Epithelial cell of proximal tubule (primary cell): ENCODE results near the gene EXPH5. TPM values are rescaled to one million over a fixed set of nuclear protein-coding genes. Genes with fewer than 3 reads are reported as not detected.
"Not testable (repeated sequence)": the region's sequence is repeated elsewhere in the genome, so short reads cannot be mapped to it uniquely, and the experiment has no call there.

Experiments used
- DNase-seq: peaks from one replicate; pipeline ENCODE4 v3.0.0-alpha.2; 2011; ENCODE audit warnings: low read depth
- H3K4me3 ChIP-seq: 2 replicates; pipeline ENCODE4 v1.5.1; 2011; ENCODE audit warnings: low read depth, mild to moderate bottlenecking, low read length
- CTCF ChIP-seq: conservative IDR thresholded peaks from 2 replicates; pipeline ENCODE4 v1.5.1; 2012; ENCODE audit warnings: low read depth, mild to moderate bottlenecking, low read length
- total RNA-seq: library from RNA; depleted of rRNA; stranded (reverse); fragments of >200 nt; gene quantifications from 2 replicates; pipeline ENCODE4 v1.2.3, GENCODE V29; 2015

EXPH5 gene
- total RNA-seq, 1 donor from 2014 or later: 7.8 TPM

GRCh38 chr11:108592591-108593213 lies 866 bp downstream of the EXPH5 start:
- peak overlapping the region; percentile 68 for H3K4me3 ChIP-seq
- no peak for DNase-seq
- no peak for TF ChIP-seq CTCF

GRCh38 chr11:108591893-108592292 lies 1.7 kb downstream of the EXPH5 start:
- no peak for TF ChIP-seq CTCF
- no peak for DNase-seq
- H3K4me3 ChIP-seq: no peak overlapping the region

- no peak for TF ChIP-seq CTCF
- no peak for DNase-seq
- H3K4me3 ChIP-seq: no peak overlapping the region
These were observed 4.4 kb downstream of the EXPH5 start for GRCh38 chr11:108589136-108589535.

GRCh38 chr11:108588287-108588686 lies 5.3 kb downstream of the EXPH5 start:
- H3K4me3 ChIP-seq: no peak overlapping the region
- DNase-seq: no peak
- no peak for TF ChIP-seq CTCF

- no peak for TF ChIP-seq CTCF
- no peak for DNase-seq
- H3K4me3 ChIP-seq: no peak overlapping the region
These were observed 6.5 kb downstream of the EXPH5 start for GRCh38 chr11:108587109-108587508.

- H3K4me3 ChIP-seq: no peak overlapping the region
- DNase-seq: no peak
- no peak for TF ChIP-seq CTCF
These were observed 7.0 kb downstream of the EXPH5 start for GRCh38 chr11:108586600-108586999.

- DNase-seq, H3K4me3 ChIP-seq: not testable (repeated sequence)
These were observed 7.4 kb downstream of the EXPH5 start for GRCh38 chr11:108586185-108586584.
